ENCODE measurements around the gene AKR1B15. TPM values are rescaled to one million over a fixed set of nuclear protein-coding genes. Genes with fewer than 3 reads are reported as not detected.

Gene AKR1B15
- not detected for total RNA-seq

GRCh38 chr7:134548877-134549276, at the start of gene AKR1B15:
Gene AKR1B15 (plus strand): TSS chr7:134549110. CDS start chr7:134564620, 15,510 bp downstream.
- Mint-ChIP-seq H3K27ac (no peak within 1 kb of the TSS), H3K36me3 (ENCODE audit: low read depth) (no peaks in the 10 kb centered on the region), H3K4me3 (no peak within 1 kb of the TSS), H3K27me3 (ENCODE audit: low read depth) (peaks cover 6% of the 10 kb centered on the region), H3K9me3 (no peaks in the 10 kb centered on the region), H3K4me1 (ENCODE audit: low read depth) (peaks cover 3% of the 10 kb centered on the region)
- CTCF ChIA-PET = interaction anchor here (0.5 to 3.1 kb wide), 8 partner anchors 11 to 436 kb away, joined by 3 to 37 read pairs (median 4); no protein-coding TSS in a partner anchor
- intact Hi-C loops (cut with micrococcal nuclease) = no loop called here
- peak; percentile 35 for DNase-seq

GRCh38 chr7:134500406-134500805, 48.5 kb upstream of the AKR1B15 start:
- no peaks in the 10 kb centered on the region for H3K27me3 Mint-ChIP-seq (ENCODE audit: low read depth)
- H3K9me3 Mint-ChIP-seq = no peaks in the 10 kb centered on the region
- no peak overlapping the region for H3K4me3 Mint-ChIP-seq
- no peaks in the 10 kb centered on the region for H3K36me3 Mint-ChIP-seq (ENCODE audit: low read depth)
- no peak overlapping the region for H3K27ac Mint-ChIP-seq
- H3K4me1 Mint-ChIP-seq (ENCODE audit: low read depth) = no peaks in the 10 kb centered on the region
- no peak for DNase-seq
- intact Hi-C loops (cut with micrococcal nuclease) = no loop called here
- CTCF ChIA-PET = no interaction called here

GRCh38 chr7:134500982-134501381, 47.9 kb upstream of the AKR1B15 start:
- DNase-seq = no peak
- no peaks in the 10 kb centered on the region for H3K27me3 Mint-ChIP-seq (ENCODE audit: low read depth)
- H3K4me1 Mint-ChIP-seq (ENCODE audit: low read depth) = no peaks in the 10 kb centered on the region
- H3K9me3 Mint-ChIP-seq = no peaks in the 10 kb centered on the region
- no peak overlapping the region for H3K27ac Mint-ChIP-seq
- intact Hi-C loops (cut with micrococcal nuclease) = no loop called here
- no peak overlapping the region for H3K4me3 Mint-ChIP-seq
- CTCF ChIA-PET = interaction anchor here (0.7 kb wide), 1 partner anchor 44 kb away, joined by 3 read pairs; no protein-coding TSS in a partner anchor
- H3K36me3 Mint-ChIP-seq (ENCODE audit: low read depth) = no peaks in the 10 kb centered on the region

GRCh38 chr7:134502463-134503371, 46.2 kb upstream of the AKR1B15 start:
- Mint-ChIP-seq H3K36me3 (ENCODE audit: low read depth) (no peaks in the 10 kb centered on the region), H3K27me3 (ENCODE audit: low read depth) (no peaks in the 10 kb centered on the region), H3K9me3 (no peaks in the 10 kb centered on the region), H3K4me1 (ENCODE audit: low read depth) (no peaks in the 10 kb centered on the region), H3K27ac (no peak overlapping the region), H3K4me3 (no peak overlapping the region)
- no peak for DNase-seq
- CTCF ChIA-PET = no interaction called here
- intact Hi-C loops (cut with micrococcal nuclease) = no loop called here

GRCh38 chr7:134504660-134505164, 44.2 kb upstream of the AKR1B15 start:
- no peaks in the 10 kb centered on the region for H3K9me3 Mint-ChIP-seq
- H3K4me1 Mint-ChIP-seq (ENCODE audit: low read depth) = no peaks in the 10 kb centered on the region
- intact Hi-C loops (cut with micrococcal nuclease) = no loop called here
- no peak for DNase-seq
- H3K4me3 Mint-ChIP-seq = no peak overlapping the region
- no peaks in the 10 kb centered on the region for H3K36me3 Mint-ChIP-seq (ENCODE audit: low read depth)
- H3K27me3 Mint-ChIP-seq (ENCODE audit: low read depth) = no peaks in the 10 kb centered on the region
- H3K27ac Mint-ChIP-seq = no peak overlapping the region
- CTCF ChIA-PET = interaction anchor here (0.7 to 0.9 kb wide), 2 partner anchors 28 to 73 kb away, joined by 5 read pairs; no protein-coding TSS in a partner anchor

GRCh38 chr7:134505856-134506255, 43.1 kb upstream of the AKR1B15 start:
- CTCF ChIA-PET = interaction anchor here (0.9 to 1.6 kb wide), 2 partner anchors 29 to 73 kb away, joined by 5 read pairs; no protein-coding TSS in a partner anchor
- Mint-ChIP-seq H3K27ac (no peak overlapping the region), H3K36me3 (ENCODE audit: low read depth) (no peaks in the 10 kb centered on the region), H3K4me1 (ENCODE audit: low read depth) (no peaks in the 10 kb centered on the region), H3K4me3 (no peak overlapping the region), H3K9me3 (no peaks in the 10 kb centered on the region), H3K27me3 (ENCODE audit: low read depth) (no peaks in the 10 kb centered on the region)
- intact Hi-C loops (cut with micrococcal nuclease) = no loop called here
- no peak for DNase-seq

GRCh38 chr7:134509010-134509409, 39.9 kb upstream of the AKR1B15 start:
- H3K27me3 Mint-ChIP-seq (ENCODE audit: low read depth) = peaks cover 2% of the 10 kb centered on the region
- DNase-seq = no peak
- no peaks in the 10 kb centered on the region for H3K9me3 Mint-ChIP-seq
- no peak overlapping the region for H3K27ac Mint-ChIP-seq
- H3K4me1 Mint-ChIP-seq (ENCODE audit: low read depth) = peaks cover 8% of the 10 kb centered on the region
- intact Hi-C loops (cut with micrococcal nuclease) = no loop called here
- H3K36me3 Mint-ChIP-seq (ENCODE audit: low read depth) = no peaks in the 10 kb centered on the region
- CTCF ChIA-PET = interaction anchor here (6.9 kb wide), 1 partner anchor 76 kb away, joined by 69 read pairs; no protein-coding TSS in a partner anchor
- H3K4me3 Mint-ChIP-seq = no peak overlapping the region

GRCh38 chr7:134510646-134511045, 38.3 kb upstream of the AKR1B15 start:
- intact Hi-C loops (cut with micrococcal nuclease) = no loop called here
- DNase-seq = no peak
- no peaks in the 10 kb centered on the region for H3K36me3 Mint-ChIP-seq (ENCODE audit: low read depth)
- H3K4me1 Mint-ChIP-seq (ENCODE audit: low read depth) = peaks cover 10% of the 10 kb centered on the region
- H3K9me3 Mint-ChIP-seq = no peaks in the 10 kb centered on the region
- no peak overlapping the region for H3K4me3 Mint-ChIP-seq
- CTCF ChIA-PET = interaction anchor here (6.9 kb wide), 1 partner anchor 78 kb away, joined by 69 read pairs; no protein-coding TSS in a partner anchor
- H3K27me3 Mint-ChIP-seq (ENCODE audit: low read depth) = peaks cover 2% of the 10 kb centered on the region
- H3K27ac Mint-ChIP-seq = no peak overlapping the region

GRCh38 chr7:134512271-134512670, 36.6 kb upstream of the AKR1B15 start:
- H3K4me1 Mint-ChIP-seq (ENCODE audit: low read depth) = peaks cover 10% of the 10 kb centered on the region
- H3K36me3 Mint-ChIP-seq (ENCODE audit: low read depth) = no peaks in the 10 kb centered on the region
- no peak overlapping the region for H3K27ac Mint-ChIP-seq
- H3K27me3 Mint-ChIP-seq (ENCODE audit: low read depth) = peaks cover 7% of the 10 kb centered on the region
- DNase-seq = no peak
- intact Hi-C loops (cut with micrococcal nuclease) = no loop called here
- no peak overlapping the region for H3K4me3 Mint-ChIP-seq
- no peaks in the 10 kb centered on the region for H3K9me3 Mint-ChIP-seq
- CTCF ChIA-PET = interaction anchor here (0.9 to 6.9 kb wide), 7 partner anchors 29 to 100 kb away, joined by 3 to 69 read pairs (median 3); no protein-coding TSS in a partner anchor

GRCh38 chr7:134513169-134513752, 35.6 kb upstream of the AKR1B15 start:
- intact Hi-C loops (cut with micrococcal nuclease) = loop anchor here (1.0 kb wide), 1 partner anchor 81 kb away; no protein-coding TSS in a partner anchor
- no peaks in the 10 kb centered on the region for H3K9me3 Mint-ChIP-seq
- H3K4me1 Mint-ChIP-seq (ENCODE audit: low read depth) = peaks cover 10% of the 10 kb centered on the region
- H3K4me3 Mint-ChIP-seq = no peak overlapping the region
- peaks cover 7% of the 10 kb centered on the region for H3K27me3 Mint-ChIP-seq (ENCODE audit: low read depth)
- CTCF ChIA-PET = interaction anchor here (0.7 to 6.9 kb wide), 15 partner anchors 14 to 108 kb away, joined by 3 to 69 read pairs (median 4); partner anchors contain the start of genes AKR1B10 and AKR1B15
- no peaks in the 10 kb centered on the region for H3K36me3 Mint-ChIP-seq (ENCODE audit: low read depth)
- no peak overlapping the region for H3K27ac Mint-ChIP-seq
- DNase-seq = peak; percentile 69

- peaks cover 10% of the 10 kb centered on the region for H3K4me1 Mint-ChIP-seq (ENCODE audit: low read depth)
These were observed 34.8 kb upstream of the AKR1B15 start for GRCh38 chr7:134514106-134514505.

GRCh38 chr7:134514663-134515062, 34.2 kb upstream of the AKR1B15 start:
- no peak overlapping the region for H3K4me3 Mint-ChIP-seq

More at GRCh38 chr7:134514106-134514505, 34.8 kb upstream of the AKR1B15 start:
- no peak for DNase-seq
- CTCF ChIA-PET = interaction anchor here (0.7 to 6.9 kb wide), 18 partner anchors 8 to 795 kb away, joined by 3 to 69 read pairs (median 4); partner anchors contain the start of genes AKR1B10 and AKR1B15
- Mint-ChIP-seq H3K36me3 (ENCODE audit: low read depth) (no peaks in the 10 kb centered on the region), H3K27ac (no peak overlapping the region), H3K4me3 (no peak overlapping the region), H3K9me3 (no peaks in the 10 kb centered on the region), H3K27me3 (ENCODE audit: low read depth) (peaks cover 7% of the 10 kb centered on the region)
- intact Hi-C loops (cut with micrococcal nuclease) = loop anchor here (1.0 to 2.0 kb wide), 4 partner anchors 33 to 441 kb away; partner anchors contain the start of gene AKR1B1

More at GRCh38 chr7:134514663-134515062, 34.2 kb upstream of the AKR1B15 start:
- peak; percentile 22 for DNase-seq
- Mint-ChIP-seq H3K4me1 (ENCODE audit: low read depth) (peaks cover 10% of the 10 kb centered on the region), H3K9me3 (no peaks in the 10 kb centered on the region), H3K36me3 (ENCODE audit: low read depth) (no peaks in the 10 kb centered on the region), H3K27me3 (ENCODE audit: low read depth) (peaks cover 10% of the 10 kb centered on the region), H3K27ac (no peak overlapping the region)
- intact Hi-C loops (cut with micrococcal nuclease) = loop anchor here (1.0 to 2.0 kb wide), 4 partner anchors 33 to 440 kb away; partner anchors contain the start of gene AKR1B1
- CTCF ChIA-PET = interaction anchor here (0.7 to 6.9 kb wide), 17 partner anchors 8 to 201 kb away, joined by 3 to 69 read pairs (median 5); partner anchors contain the start of genes AKR1B10 and AKR1B15

Measured in activated naive CD4-positive, alpha-beta T cell treated with anti-CD3 and anti-CD28 coated beads for 36 hours (primary cell).